ENCODE measurements around the gene C11orf91. TPM values are rescaled to one million over a fixed set of nuclear protein-coding genes. Genes with fewer than 3 reads are reported as not detected.

The C11orf91 gene
- total RNA-seq, 1 experiment from 2014 or later, result not detected

GRCh38 chr11:33698921-33699320 is 1.7 kb downstream of the C11orf91 start:
- DNase-seq (ENCODE audit: low read depth in 1 of 2, low spot score in 2 of 2), result no peak
- Histone ChIP-seq H3K4me1 (replicated peaks) (peaks cover 48% of the 10 kb centered on the region), H3K36me3 (peaks cover 5% of the 10 kb centered on the region; the same call in 1 of the 2 replicates), H3K4me3 (no peak overlapping the region), H3K9me3 (replicated peaks) (no peaks in the 10 kb centered on the region), H3K27ac (no peak overlapping the region), H3K27me3 (replicated peaks) (no peaks in the 10 kb centered on the region)

GRCh38 chr11:33697997-33698396 is 2.6 kb downstream of the C11orf91 start:
- Histone ChIP-seq H3K4me1 (replicated peaks) (peaks cover 48% of the 10 kb centered on the region), H3K9me3 (replicated peaks) (no peaks in the 10 kb centered on the region), H3K27me3 (replicated peaks) (no peaks in the 10 kb centered on the region), H3K36me3 (0 out of 2 replicates have a peak, but pooled peaks cover 3% of the 10 kb centered on the region), H3K27ac (no peak overlapping the region), H3K4me3 (no peak overlapping the region)
- no peak for DNase-seq (ENCODE audit: low read depth in 1 of 2, low spot score in 2 of 2)

- H3K4me3 ChIP-seq, result no peak overlapping the region
- no peaks in the 10 kb centered on the region for H3K36me3 ChIP-seq
- H3K4me1 ChIP-seq (replicated peaks), result peaks cover 47% of the 10 kb centered on the region
- H3K27ac ChIP-seq, result no peak overlapping the region
- H3K27me3 ChIP-seq (replicated peaks), result no peaks in the 10 kb centered on the region
- no peaks in the 10 kb centered on the region for H3K9me3 ChIP-seq (replicated peaks)
- DNase-seq (ENCODE audit: low read depth in 1 of 2, low spot score in 2 of 2), result no peak
Measured at GRCh38 chr11:33696931-33697638, 3.5 kb downstream of the C11orf91 start.

GRCh38 chr11:33696411-33696810 is 4.2 kb downstream of the C11orf91 start:
- no peak for DNase-seq (ENCODE audit: low read depth in 1 of 2, low spot score in 2 of 2)
- Histone ChIP-seq H3K4me3 (no peak overlapping the region), H3K36me3 (no peaks in the 10 kb centered on the region), H3K4me1 (replicated peaks) (peaks cover 47% of the 10 kb centered on the region), H3K27ac (no peak overlapping the region), H3K9me3 (replicated peaks) (no peaks in the 10 kb centered on the region), H3K27me3 (replicated peaks) (no peaks in the 10 kb centered on the region)

- no peaks in the 10 kb centered on the region for H3K27me3 ChIP-seq (replicated peaks)
- H3K4me1 ChIP-seq (replicated peaks), result peaks cover 50% of the 10 kb centered on the region
- H3K9me3 ChIP-seq (replicated peaks), result no peaks in the 10 kb centered on the region
- no peak overlapping the region for H3K27ac ChIP-seq
- no peak for DNase-seq (ENCODE audit: low read depth in 1 of 2, low spot score in 2 of 2)
- no peaks in the 10 kb centered on the region for H3K36me3 ChIP-seq
- no peak overlapping the region for H3K4me3 ChIP-seq
Measured at GRCh38 chr11:33695051-33695566, 5.5 kb downstream of the C11orf91 start.

- H3K27ac ChIP-seq, result no peak overlapping the region
- peaks cover 50% of the 10 kb centered on the region for H3K4me1 ChIP-seq (replicated peaks)
- H3K27me3 ChIP-seq (replicated peaks), result no peaks in the 10 kb centered on the region
Measured at GRCh38 chr11:33694346-33695050, 6.1 kb downstream of the C11orf91 start.

GRCh38 chr11:33692541-33692940 is 8.1 kb downstream of the C11orf91 start:
- no peak overlapping the region for H3K4me3 ChIP-seq
- H3K27me3 ChIP-seq (replicated peaks), result no peaks in the 10 kb centered on the region
- H3K27ac ChIP-seq, result peak overlapping the region; percentile 93
- no peaks in the 10 kb centered on the region for H3K36me3 ChIP-seq
- no peak for DNase-seq (ENCODE audit: low read depth in 1 of 2, low spot score in 2 of 2)
- peaks cover 67% of the 10 kb centered on the region for H3K4me1 ChIP-seq (replicated peaks)
- peaks cover under 1% of the 10 kb centered on the region; the same call in 1 of the 2 replicates for H3K9me3 ChIP-seq (replicated peaks)

More at GRCh38 chr11:33694346-33695050, 6.1 kb downstream of the C11orf91 start:
- Histone ChIP-seq H3K4me3 (no peak overlapping the region), H3K9me3 (replicated peaks) (no peaks in the 10 kb centered on the region), H3K36me3 (no peaks in the 10 kb centered on the region)
- no peak for DNase-seq (ENCODE audit: low read depth in 1 of 2, low spot score in 2 of 2)

GRCh38 chr11:33692013-33692504 is 8.6 kb downstream of the C11orf91 start:
- no peaks in the 10 kb centered on the region for H3K27me3 ChIP-seq (replicated peaks)
- H3K9me3 ChIP-seq (replicated peaks), result peaks cover 3% of the 10 kb centered on the region; the same call in 1 of the 2 replicates
- H3K4me1 ChIP-seq (replicated peaks), result peaks cover 67% of the 10 kb centered on the region
- DNase-seq (ENCODE audit: low read depth in 1 of 2, low spot score in 2 of 2), result peak; percentile 94 to 98
- H3K4me3 ChIP-seq, result no peak overlapping the region
- no peaks in the 10 kb centered on the region for H3K36me3 ChIP-seq
- H3K27ac ChIP-seq, result peak overlapping the region; percentile 93

- Histone ChIP-seq H3K9me3 (replicated peaks) (peaks cover 3% of the 10 kb centered on the region; the same call in 1 of the 2 replicates), H3K27ac (peak overlapping the region; percentile 93), H3K36me3 (no peaks in the 10 kb centered on the region), H3K27me3 (replicated peaks) (no peaks in the 10 kb centered on the region), H3K4me3 (no peak overlapping the region), H3K4me1 (replicated peaks) (peaks cover 67% of the 10 kb centered on the region)
- no peak for DNase-seq (ENCODE audit: low read depth in 1 of 2, low spot score in 2 of 2)
Measured at GRCh38 chr11:33691066-33691864, 9.4 kb downstream of the C11orf91 start.

- no peak overlapping the region for H3K4me3 ChIP-seq
- peaks cover 3% of the 10 kb centered on the region; the same call in 1 of the 2 replicates for H3K9me3 ChIP-seq (replicated peaks)
Measured at GRCh38 chr11:33690290-33691065, 10.1 kb downstream of the C11orf91 start.

GRCh38 chr11:33689501-33689900 is 11.1 kb downstream of the C11orf91 start:
- no peaks in the 10 kb centered on the region for H3K27me3 ChIP-seq (replicated peaks)
- no peaks in the 10 kb centered on the region for H3K36me3 ChIP-seq
- DNase-seq (ENCODE audit: low read depth in 1 of 2, low spot score in 2 of 2), result peak in 1 of 2 experiments; percentile 35
- H3K4me1 ChIP-seq (replicated peaks), result peaks cover 62% of the 10 kb centered on the region
- H3K27ac ChIP-seq, result peak overlapping the region; percentile 93
- H3K9me3 ChIP-seq (replicated peaks), result peaks cover 3% of the 10 kb centered on the region; the same call in 1 of the 2 replicates
- no peak overlapping the region for H3K4me3 ChIP-seq

More at GRCh38 chr11:33690290-33691065, 10.1 kb downstream of the C11orf91 start:
- Histone ChIP-seq H3K4me1 (replicated peaks) (peaks cover 67% of the 10 kb centered on the region), H3K36me3 (no peaks in the 10 kb centered on the region), H3K27ac (peak overlapping the region; percentile 93), H3K27me3 (replicated peaks) (no peaks in the 10 kb centered on the region)
- peak; percentile 93 to 97 for DNase-seq (ENCODE audit: low read depth in 1 of 2, low spot score in 2 of 2)

- H3K27ac ChIP-seq, result peak overlapping the region; percentile 93
- H3K27me3 ChIP-seq (replicated peaks), result no peaks in the 10 kb centered on the region
- peaks cover 58% of the 10 kb centered on the region for H3K4me1 ChIP-seq (replicated peaks)
- no peak for DNase-seq (ENCODE audit: low read depth in 1 of 2, low spot score in 2 of 2)
- peaks cover 3% of the 10 kb centered on the region; the same call in 1 of the 2 replicates for H3K9me3 ChIP-seq (replicated peaks)
- H3K4me3 ChIP-seq, result no peak overlapping the region
- no peaks in the 10 kb centered on the region for H3K36me3 ChIP-seq
Measured at GRCh38 chr11:33689085-33689484, 11.5 kb downstream of the C11orf91 start.

Measured in SJSA1 (cell line).